ENCODE results near the gene GTPBP2. TPM values are rescaled to one million over a fixed set of nuclear protein-coding genes. Genes with fewer than 3 reads are reported as not detected.

GTPBP2 gene
- total and polyA plus RNA-seq, 2 donors (not counting 1 experiment from before 2014, with no cell fraction given): 80.8 to 103 TPM

DNA sequence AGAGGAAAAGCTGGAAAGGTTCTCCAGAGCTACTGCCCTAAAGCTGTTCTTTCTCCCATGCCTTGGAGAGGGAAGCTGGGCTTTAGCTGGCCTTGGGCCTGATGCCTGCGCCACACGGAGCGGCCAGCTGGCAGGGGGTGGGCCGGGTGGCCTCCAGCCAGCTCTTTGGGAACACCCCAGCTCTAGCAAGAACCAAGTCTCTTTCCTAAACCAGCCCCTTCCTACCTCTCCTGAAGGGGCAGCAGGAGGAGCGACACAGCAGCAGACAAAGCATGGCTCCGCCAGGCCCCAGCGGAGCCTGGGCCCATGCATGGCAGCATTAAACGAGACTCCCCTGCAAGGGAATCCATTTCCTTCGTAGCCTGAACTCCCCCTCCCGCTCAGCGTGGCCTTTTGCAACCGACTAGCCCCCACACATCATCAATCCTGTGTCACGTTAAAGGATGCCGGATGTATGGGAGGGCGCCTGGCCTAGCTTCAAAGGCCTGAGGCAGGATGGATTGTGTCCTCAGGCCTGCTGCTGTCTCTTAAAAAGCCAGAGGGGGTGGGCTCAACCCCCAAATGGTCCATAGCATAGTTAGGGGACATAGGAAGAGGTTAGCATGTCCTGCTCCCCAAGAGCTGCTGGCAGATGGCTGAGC, 44.5 kb upstream of the GTPBP2 start:
- no peaks in the 10 kb centered on the region for H3K4me1 ChIP-seq (ENCODE audit: control insufficient read depth in 2 of 2, insufficient read depth in 2 of 2, low read length in 2 of 2)
- ChIA-PET CTCF (interaction anchor here (1.1 to 2.3 kb wide), 2 partner anchors 101 to 405 kb away, joined by 4 to 10 read pairs; no protein-coding TSS in a partner anchor), POLR2A (interaction anchor here (0.6 kb wide), 1 partner anchor 925 kb away, joined by 3 read pairs; no protein-coding TSS in a partner anchor)
- Mint-ChIP-seq H3K4me3 (no peak overlapping the region), H3K27me3 (no peaks in the 10 kb centered on the region), H3K27ac (no peak overlapping the region), H3K9me3 (ENCODE audit: insufficient read depth) (no peaks in the 10 kb centered on the region), H3K4me1 (peaks cover 2% of the 10 kb centered on the region)
- H3K9me3 ChIP-seq (ENCODE audit: control extremely low read depth in 1 of 3, control insufficient read depth in 2 of 3, insufficient read depth in 1 of 3, low read length in 2 of 3): no peaks in the 10 kb centered on the region
- H4K20me1 ChIP-seq (ENCODE audit: control insufficient read depth, insufficient read depth, low read length, poor library complexity, severe bottlenecking): peaks cover 25% of the 10 kb centered on the region
- WGBS (ENCODE audit: insufficient coverage): 97% methylated on average over 13 of the region's 15 CpGs
- no peaks in the 10 kb centered on the region for H3K27me3 ChIP-seq (replicated peaks in 1 of 4; ENCODE audit: control extremely low read depth in 1 of 4, control insufficient read depth in 3 of 4, insufficient read depth in 4 of 4, low read length in 3 of 4)
- TF ChIP-seq EZH2 (IDR thresholded peaks at IDR 0.05; ENCODE audit: borderline replicate concordance, insufficient read depth, low read depth, low read length, poor library complexity, severe bottlenecking): no peak
- TF ChIP-seq, protein P1, sequence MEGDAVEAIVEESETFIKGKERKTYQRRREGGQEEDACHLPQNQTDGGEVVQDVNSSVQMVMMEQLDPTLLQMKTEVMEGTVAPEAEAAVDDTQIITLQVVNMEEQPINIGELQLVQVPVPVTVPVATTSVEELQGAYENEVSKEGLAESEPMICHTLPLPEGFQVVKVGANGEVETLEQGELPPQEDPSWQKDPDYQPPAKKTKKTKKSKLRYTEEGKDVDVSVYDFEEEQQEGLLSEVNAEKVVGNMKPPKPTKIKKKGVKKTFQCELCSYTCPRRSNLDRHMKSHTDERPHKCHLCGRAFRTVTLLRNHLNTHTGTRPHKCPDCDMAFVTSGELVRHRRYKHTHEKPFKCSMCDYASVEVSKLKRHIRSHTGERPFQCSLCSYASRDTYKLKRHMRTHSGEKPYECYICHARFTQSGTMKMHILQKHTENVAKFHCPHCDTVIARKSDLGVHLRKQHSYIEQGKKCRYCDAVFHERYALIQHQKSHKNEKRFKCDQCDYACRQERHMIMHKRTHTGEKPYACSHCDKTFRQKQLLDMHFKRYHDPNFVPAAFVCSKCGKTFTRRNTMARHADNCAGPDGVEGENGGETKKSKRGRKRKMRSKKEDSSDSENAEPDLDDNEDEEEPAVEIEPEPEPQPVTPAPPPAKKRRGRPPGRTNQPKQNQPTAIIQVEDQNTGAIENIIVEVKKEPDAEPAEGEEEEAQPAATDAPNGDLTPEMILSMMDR (IDR thresholded peaks at IDR 0.05): no peak
- no peak overlapping the region for H2AFZ ChIP-seq (ENCODE audit: insufficient read depth, low read depth, low read length, poor library complexity, severe bottlenecking)
- H3K4me3 ChIP-seq (ENCODE audit: control extremely low read depth in 1 of 5, extremely low read depth in 1 of 5, insufficient read depth in 1 of 5, low read depth in 2 of 5, low read length in 4 of 5): no peak overlapping the region
- intact Hi-C loops (cut with micrococcal nuclease): no loop called here
- ATAC-seq (ENCODE audit: low read depth) (no peak), DNase-seq (no peak)
- H3K36me3 ChIP-seq (replicated peaks in 1 of 2; ENCODE audit: control extremely low read depth in 1 of 2, control insufficient read depth in 1 of 2, extremely low read depth in 1 of 2, insufficient read depth in 2 of 2, low read length in 1 of 2): peaks cover 13 to 69% of the 10 kb centered on the region in 2 experiments
- H3K4me2 ChIP-seq (replicated peaks; ENCODE audit: low read depth, low read length, poor library complexity, severe bottlenecking): no peak overlapping the region
- no peak overlapping the region for H3K27ac ChIP-seq (ENCODE audit: low read length in 2 of 2)
- no peak overlapping the region for H3K9ac ChIP-seq (ENCODE audit: low read length)
- H3K79me2 ChIP-seq (ENCODE audit: control insufficient read depth, insufficient read depth, low read length): peaks cover 5% of the 10 kb centered on the region
